BJ (cell line): Measurements from ENCODE around the gene ROGDI. TPM values are rescaled to one million over a fixed set of nuclear protein-coding genes. Genes with fewer than 3 reads are reported as not detected.

Source experiments
- CTCF ChIA-PET: fragments of 350-600 bp; formaldehyde crosslinking; extraction: SDS; loops from one replicate; lab custom pipeline; 2021; ENCODE audit warnings: antibody characterized with exemption, inconsistent platforms; lab: Yijun Ruan, JAX
- POLR2A ChIA-PET: fragments of 300-600 bp; sonication (Branson Sonifier 250); formaldehyde crosslinking; extraction: SDS; loops from one replicate; lab custom pipeline; 2021; ENCODE audit warnings: antibody characterized with exemption; lab: Charles Lee
- DNase-seq: peaks from one replicate; pipeline ENCODE4 v3.0.0-alpha.2; 2011; ENCODE audit warnings: low read depth
- H3K27me3 ChIP-seq: 2 replicates; pipeline ENCODE4 v1.6.0; 2011; ENCODE audit warnings: low read length; ENCODE audit not compliant: control insufficient read depth, insufficient read depth
- H3K36me3 ChIP-seq: 2 replicates; pipeline ENCODE4 v1.5.1; 2011; ENCODE audit warnings: low read length; ENCODE audit not compliant: control insufficient read depth, insufficient read depth
- H3K4me3 ChIP-seq: 2 replicates; pipeline ENCODE4 v1.5.1; 2011; ENCODE audit warnings: low read depth, mild to moderate bottlenecking, control low read depth, low read length
- CTCF ChIP-seq: IDR thresholded peaks from 2 replicates; pipeline ENCODE4 v1.5.1; 2011; ENCODE audit warnings: low read depth, mild to moderate bottlenecking, control low read depth, inconsistent platforms, low read length, moderate library complexity; ENCODE audit not compliant: insufficient read depth
- polyA plus RNA-seq: library from polyadenylated mRNA; depleted of rRNA; stranded (reverse); fragments of >200 nt; gene quantifications from 2 replicates; pipeline ENCODE4 v1.2.3, GENCODE V29; 2011

The ROGDI gene
- polyA plus RNA-seq, 1 experiment: 31.9 TPM

- CTCF ChIA-PET: interaction anchor here (1.4 kb wide), 1 partner anchor 25 kb away, joined by 6 read pairs; no protein-coding TSS in a partner anchor
Measured at GRCh38 chr16:4833584-4833983, 31.2 kb upstream of the ROGDI start.

GRCh38 chr16:4832698-4833343 lies 30.4 kb upstream of the ROGDI start:
- H3K36me3 ChIP-seq: peaks cover 33% of the 10 kb centered on the region
- H3K4me3 ChIP-seq: no peak overlapping the region
- ChIA-PET CTCF (no interaction called here), POLR2A (no interaction called here)
- TF ChIP-seq CTCF: no peak
- DNase-seq: no peak
- H3K27me3 ChIP-seq: no peaks in the 10 kb centered on the region

More at GRCh38 chr16:4833584-4833983, 31.2 kb upstream of the ROGDI start:
- no peak for TF ChIP-seq CTCF
- Histone ChIP-seq H3K27me3 (no peaks in the 10 kb centered on the region), H3K36me3 (peaks cover 31% of the 10 kb centered on the region), H3K4me3 (no peak overlapping the region)
- POLR2A ChIA-PET: interaction anchor here (0.7 kb wide), 1 partner anchor 14 kb away, joined by 6 read pairs; no protein-coding TSS in a partner anchor
- no peak for DNase-seq

GRCh38 chr16:4831616-4832015 lies 29.2 kb upstream of the ROGDI start:
- POLR2A ChIA-PET: no interaction called here
- no peak overlapping the region for H3K4me3 ChIP-seq
- CTCF ChIA-PET: no interaction called here
- H3K36me3 ChIP-seq: peaks cover 37% of the 10 kb centered on the region
- no peaks in the 10 kb centered on the region for H3K27me3 ChIP-seq
- TF ChIP-seq CTCF: no peak
- no peak for DNase-seq

- H3K36me3 ChIP-seq: peaks cover 39% of the 10 kb centered on the region
- no peaks in the 10 kb centered on the region for H3K27me3 ChIP-seq
- ChIA-PET POLR2A (no interaction called here), CTCF (interaction anchor here (0.5 to 1.0 kb wide), 3 partner anchors 12 to 15 kb away, joined by 3 to 4 read pairs (median 3); no protein-coding TSS in a partner anchor)
- H3K4me3 ChIP-seq: no peak overlapping the region
- no peak for DNase-seq
- TF ChIP-seq CTCF: no peak
Measured at GRCh38 chr16:4830408-4830807, 28.0 kb upstream of the ROGDI start.

GRCh38 chr16:4828567-4829321 lies 26.3 kb upstream of the ROGDI start:
- CTCF ChIA-PET: interaction anchor here (0.6 kb wide), 1 partner anchor 230 kb away, joined by 4 read pairs; no protein-coding TSS in a partner anchor
- no peak overlapping the region for H3K4me3 ChIP-seq
- no peaks in the 10 kb centered on the region for H3K27me3 ChIP-seq
- POLR2A ChIA-PET: no interaction called here
- TF ChIP-seq CTCF: no peak
- peak; percentile 15 for DNase-seq
- peaks cover 45% of the 10 kb centered on the region for H3K36me3 ChIP-seq
